K562 (cell line): ENCODE measurements around the gene C15orf62. TPM values are rescaled to one million over a fixed set of nuclear protein-coding genes. Genes with fewer than 3 reads are reported as not detected.

ENCODE experiments used
- ATAC-seq: fragments of 200-7000 bp; cut with Tn5 transposase; 3 replicates; pipeline ENCODE4 v1.9.1; 2020; ENCODE audit warnings: moderate library complexity
- BruUV-seq: library from RNA; stranded (reverse); fragments of 400-500 nt; replicated peaks from 2 replicates; lab custom pipeline; 2021; lab: Mats Ljungman, UMichigan
- CTCF ChIA-PET: fragments of 300-600 bp; formaldehyde crosslinking; extraction: SDS; loops from one replicate; lab custom pipeline; 2021; ENCODE audit warnings: low intra/inter-chr PET ratio; lab: Yijun Ruan, JAX
- POLR2A ChIA-PET: fragments of 300-600, 350-650 bp; sonication (Branson Sonifier 250); formaldehyde crosslinking; extraction: SDS; loops from one replicate; lab custom pipeline; 2021; ENCODE audit warnings: antibody characterized with exemption, inconsistent platforms; lab: Yijun Ruan, JAX
- DNase-seq, 4 experiments: peaks; one replicate each; pipeline versions ENCODE4 v3.0.0 to v3.0.0-alpha.2; 2011 to 2018; ENCODE audit warnings: low spot score in 3 of 4, mixed read lengths in 3 of 4; ENCODE audit errors: extremely low read depth in 1 of 4
- FAIRE-seq: peaks from 2 replicates; lab custom pipeline; 2011; peaks lifted over from hg19 to GRCh38; lab: Jason Lieb, UNC
- H2AFZ ChIP-seq: 2 replicates; pipeline ENCODE4 v1.6.0; 2011; ENCODE audit warnings: low read depth, low read length, control low read depth, inconsistent platforms
- H3K27ac ChIP-seq: fragments of 200-600 bp; 3 replicates; pipeline ENCODE4 v1.8.0; 2011; ENCODE audit warnings: low read depth, mild to moderate bottlenecking, control low read depth, inconsistent platforms, low read length, moderate library complexity, mixed read lengths; ENCODE audit errors: extremely low read depth
- H3K27me3 ChIP-seq, 2 experiments: fragments of 300-600 bp in 1 of 2; 2 replicates in 1 of 2; 3 replicates in 1 of 2; pipeline versions ENCODE4 v1.6.0 to v1.8.0; 2011; ENCODE audit warnings: inconsistent platforms in 2 of 2, low read length in 2 of 2, mild to moderate bottlenecking in 1 of 2, mixed read lengths in 1 of 2, moderate library complexity in 1 of 2; ENCODE audit not compliant: control insufficient read depth in 2 of 2, insufficient read depth in 2 of 2
- H3K36me3 ChIP-seq: fragments of 300-600 bp; 3 replicates; pipeline ENCODE4 v1.8.0; 2011; ENCODE audit warnings: mild to moderate bottlenecking, low read length, inconsistent platforms; ENCODE audit not compliant: control insufficient read depth, insufficient read depth
- H3K4me1 ChIP-seq, 2 experiments: fragments of 200-600 bp in 1 of 2; replicated peaks in 1 of 2; 2 replicates in 1 of 2; 3 replicates in 1 of 2; pipeline versions ENCODE4 v1.5.1 to v1.8.0; 2011; ENCODE audit warnings: inconsistent platforms in 2 of 2, low read length in 2 of 2, mild to moderate bottlenecking in 1 of 2, mixed read lengths in 1 of 2, moderate library complexity in 1 of 2; ENCODE audit not compliant: control insufficient read depth in 2 of 2, insufficient read depth in 2 of 2
- H3K4me2 ChIP-seq: 2 replicates; pipeline ENCODE4 v1.6.1; 2011; ENCODE audit warnings: low read length, control low read depth, inconsistent platforms, mixed read lengths; ENCODE audit not compliant: insufficient read depth
- H3K4me3 ChIP-seq: fragments of 200-600 bp; sonication (generic), shearing (Covaris generic); 2 replicates; pipeline ENCODE4 v1.5.1; 2016; ENCODE audit warnings: control low read depth, inconsistent platforms
- H3K79me2 ChIP-seq: fragments of 200-600 bp; 3 replicates; pipeline ENCODE4 v1.8.0; 2011; ENCODE audit warnings: low read length, inconsistent platforms; ENCODE audit not compliant: control insufficient read depth, insufficient read depth
- H3K9ac ChIP-seq, 2 experiments: 2 replicates each; pipeline versions ENCODE4 v1.6.0 to v1.6.1; 2011; ENCODE audit warnings: low read depth in 2 of 2, low read length in 2 of 2, control low read depth in 1 of 2, inconsistent platforms in 1 of 2, mild to moderate bottlenecking in 1 of 2, mixed read lengths in 1 of 2; ENCODE audit not compliant: insufficient read depth in 1 of 2
- H3K9me1 ChIP-seq: one replicate; pipeline ENCODE4 v1.6.0; 2011; ENCODE audit warnings: inconsistent platforms, mild to moderate bottlenecking, low read length, moderate library complexity; ENCODE audit not compliant: control insufficient read depth, insufficient read depth
- H3K9me3 ChIP-seq: replicated peaks from 2 replicates; pipeline ENCODE4 v1.5.1; 2011; ENCODE audit warnings: low read depth, low read length, inconsistent platforms; ENCODE audit not compliant: control insufficient read depth, insufficient read depth
- H4K20me1 ChIP-seq: replicated peaks from 2 replicates; pipeline ENCODE4 v1.6.1; 2011; ENCODE audit warnings: low read length, inconsistent platforms, mixed read lengths; ENCODE audit not compliant: control insufficient read depth, insufficient read depth
- CCNT2 ChIP-seq: IDR thresholded peaks from 2 replicates; pipeline ENCODE4 v1.6.1; 2011; ENCODE audit warnings: borderline replicate concordance, low read depth, mild to moderate bottlenecking, moderate library complexity, mixed read lengths, low read length; ENCODE audit not compliant: insufficient read length; ENCODE audit errors: extremely low read depth
- EWSR1 ChIP-seq: fragments of 450-650 bp; IDR thresholded peaks from 2 replicates; pipeline ENCODE4 v1.6.1; 2018; ENCODE audit warnings: borderline replicate concordance, mild to moderate bottlenecking, low read depth, moderate library complexity; ENCODE audit not compliant: partially characterized antibody
- FUS ChIP-seq: fragments of 200-400 bp; formaldehyde crosslinking; optimal IDR thresholded peaks from 2 replicates; pipeline ENCODE3; 2017; ENCODE audit warnings: low read depth, low read length
- HDAC6 ChIP-seq: IDR thresholded peaks from 2 replicates; pipeline ENCODE4 v1.6.1; 2012; ENCODE audit warnings: low read depth, mild to moderate bottlenecking, control low read depth, inconsistent platforms, low read length, moderate library complexity
- HDGF ChIP-seq: fragments of 450-650 bp; IDR thresholded peaks from 2 replicates; pipeline ENCODE4 v1.6.1; 2016
- HMG20B ChIP-seq: fragments of 250-450 bp; sonication (Bioruptor Pico); IDR thresholded peaks from 2 replicates; pipeline ENCODE4 v1.5.0; 2021; ENCODE audit warnings: mild to moderate bottlenecking
- NR2C1 ChIP-seq, 2 experiments: fragments of 450-650 bp; IDR thresholded peaks; 2 replicates each; pipeline ENCODE4 v1.6.1; 2017; ENCODE audit warnings: mild to moderate bottlenecking in 2 of 2, antibody characterized with exemption in 1 of 2, inconsistent platforms in 1 of 2, missing compliant biosample characterization in 1 of 2, missing genetic modification characterization in 1 of 2
- PHF20 ChIP-seq: fragments of 450-650 bp; IDR thresholded peaks from 2 replicates; pipeline ENCODE4 v1.6.1; 2018; ENCODE audit not compliant: partially characterized antibody
- RBM14 ChIP-seq: fragments of 200-400 bp; formaldehyde crosslinking; IDR thresholded peaks from 2 replicates; pipeline ENCODE4 v1.6.1; 2018; ENCODE audit warnings: low read depth, mild to moderate bottlenecking, low read length, moderate library complexity, borderline replicate concordance; ENCODE audit not compliant: insufficient read depth
- SETDB1 ChIP-seq: IDR thresholded peaks from one replicate; pipeline ENCODE4 v1.6.1; 2012; ENCODE audit warnings: low read length, control low read depth, inconsistent platforms
- ZBTB7A ChIP-seq: IDR thresholded peaks from 2 replicates; pipeline ENCODE4 v1.6.1; 2011; ENCODE audit warnings: low read depth, mild to moderate bottlenecking, low read length, moderate library complexity, borderline replicate concordance; ENCODE audit not compliant: control insufficient read depth
- ZNF146 ChIP-seq: IDR thresholded peaks from one replicate; pipeline ENCODE4 v1.6.1; 2018; ENCODE audit warnings: missing compliant biosample characterization; ENCODE audit not compliant: unreplicated experiment
- ZNF431 ChIP-seq: sonication (generic); formaldehyde crosslinking; IDR thresholded peaks from 2 replicates; pipeline ENCODE4 v1.8.0; 2022; ENCODE audit warnings: mild to moderate bottlenecking, missing genetic modification reagents
- WGBS: fragments of 100-300 bp; shearing (Covaris generic); methylation state at CpG from one replicate; pipeline ENCODE4 v1.1.6; 2016; ENCODE audit warnings: low coverage, mixed read lengths; ENCODE audit not compliant: insufficient coverage; ENCODE audit errors: missing lambda C conversion rate; 5-methylcytosine and 5-hydroxymethylcytosine counted together
- in situ Hi-C: fragments of 300-500 bp; cut with MboI; formaldehyde crosslinking; loops from 4 replicates; pipeline ENCODE4 v1.15.0; 2018; ENCODE audit warnings: inconsistent platforms, mixed read lengths
- intact Hi-C: fragments of 100-400 bp; cut with micrococcal nuclease; formaldehyde crosslinking; loops from 2 replicates; pipeline ENCODE4 v1.14.2; 2022
- polyA plus RNA-seq, 8 experiments: library from polyadenylated mRNA; depleted of rRNA in 4 of 8; stranded (reverse) in 5 of 8; unstranded in 3 of 8; fragments of >200 nt; fragmentation: Nextera tagmentation in 2 of 8; fragmentation: Illumina TruSeq in 1 of 8; extraction: Ambion mirVana in 2 of 8; extraction: Trizol in 1 of 8; gene quantifications; 2 replicates each; pipeline versions ENCODE4 v1.2.1 to v1.2.3, GENCODE V29; 2011 to 2014; ENCODE audit warnings: inconsistent platforms in 1 of 8, missing spikeins in 1 of 8
- total RNA-seq, 7 experiments: library from RNA; depleted of rRNA in 6 of 7; stranded (reverse); fragments of >200 nt in 6 of 7; fragmentation: Illumina TruSeq in 2 of 7; extraction: Trizol in 2 of 7; gene quantifications; 2 replicates each; pipeline versions ENCODE4 v1.2.1 to v1.2.3, GENCODE V29; 2011 to 2021; ENCODE audit warnings: low replicate concordance in 1 of 7
- TF ChIP-seq, protein P1 (sequence below): fragments of 450-650 bp; formaldehyde crosslinking; IDR thresholded peaks from 2 replicates; pipeline ENCODE4 v1.4.0; 2022; ENCODE audit warnings: mild to moderate bottlenecking, moderate library complexity

C15orf62 gene
- total and polyA plus RNA-seq, 9 of the 15 experiments (the other 6 are each of a cell fraction or from before 2014, with no cell fraction given), result 0.01 to 0.76 (median 0.30) TPM; not detected in 1

GRCh38 chr15:40785814-40786213 lies 16.0 kb downstream of the C15orf62 start:
- no peak overlapping the region for H3K27ac ChIP-seq
- H2AFZ ChIP-seq, result no peak overlapping the region
- no peaks in the 10 kb centered on the region for H3K9me1 ChIP-seq
- 89% methylated on average over 2 of the region's 2 CpGs for WGBS
- ChIA-PET POLR2A (interaction anchor here (0.6 to 1.8 kb wide), 7 partner anchors 8 to 156 kb away, joined by 3 to 6 read pairs (median 3); partner anchors contain the start of gene GCHFR), CTCF (interaction anchor here (0.6 to 5.1 kb wide), 2 partner anchors 72 to 108 kb away, joined by 4 to 66 read pairs; partner anchors contain the start of gene VPS18)
- no peak for ATAC-seq
- in situ Hi-C loops, result no loop called here
- H3K27me3 ChIP-seq, result no peaks in the 10 kb centered on the region
- FAIRE-seq, result no peak
- no peak for DNase-seq
- intact Hi-C loops, result loop anchor here (1.0 to 10.0 kb wide), 3 partner anchors 71 to 271 kb away; no protein-coding TSS in a partner anchor
- H4K20me1 ChIP-seq, result no peaks in the 10 kb centered on the region
- TF ChIP-seq, protein P1, sequence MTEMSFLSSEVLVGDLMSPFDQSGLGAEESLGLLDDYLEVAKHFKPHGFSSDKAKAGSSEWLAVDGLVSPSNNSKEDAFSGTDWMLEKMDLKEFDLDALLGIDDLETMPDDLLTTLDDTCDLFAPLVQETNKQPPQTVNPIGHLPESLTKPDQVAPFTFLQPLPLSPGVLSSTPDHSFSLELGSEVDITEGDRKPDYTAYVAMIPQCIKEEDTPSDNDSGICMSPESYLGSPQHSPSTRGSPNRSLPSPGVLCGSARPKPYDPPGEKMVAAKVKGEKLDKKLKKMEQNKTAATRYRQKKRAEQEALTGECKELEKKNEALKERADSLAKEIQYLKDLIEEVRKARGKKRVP, result no peak
- no peak for TF ChIP-seq PHF20
- H3K9me3 ChIP-seq, result no peaks in the 10 kb centered on the region
- H3K9ac ChIP-seq, result no peak overlapping the region
- H3K79me2 ChIP-seq, result peaks cover 4% of the 10 kb centered on the region; the same call in 1 of the 3 replicates
- BruUV-seq, result no TSS peak
- H3K4me2 ChIP-seq, result no peak overlapping the region
- H3K4me3 ChIP-seq, result no peak overlapping the region
- H3K36me3 ChIP-seq, result peaks cover 3% of the 10 kb centered on the region; the same call in 1 of the 3 replicates
- H3K4me1 ChIP-seq, result peaks cover 7 to 11% of the 10 kb centered on the region in 2 experiments; a peak in 4 of 5 replicates

- Histone ChIP-seq H4K20me1 (no peaks in the 10 kb centered on the region), H3K79me2 (peaks cover 4% of the 10 kb centered on the region; the same call in 1 of the 3 replicates), H3K4me1 (peaks cover 7 to 11% of the 10 kb centered on the region in 2 experiments; a peak in 4 of 5 replicates), H3K36me3 (peaks cover 10% of the 10 kb centered on the region; the same call in 1 of the 3 replicates), H3K27ac (no peak overlapping the region), H3K9me3 (no peaks in the 10 kb centered on the region), H3K9ac (no peak overlapping the region; a peak in 1 of 4 replicates), H2AFZ (no peak overlapping the region), H3K4me3 (no peak overlapping the region), H3K4me2 (no peak overlapping the region), H3K9me1 (no peaks in the 10 kb centered on the region), H3K27me3 (no peaks in the 10 kb centered on the region)
- BruUV-seq, result no TSS peak
- CTCF ChIA-PET, result interaction anchor here (5.1 kb wide), 1 partner anchor 106 kb away, joined by 66 read pairs; the partner anchor contains the start of gene VPS18
- no peak for DNase-seq
- no peak for FAIRE-seq
- in situ Hi-C loops, result no loop called here
- no peak for ATAC-seq
- 55% methylated on average over 4 of the region's 4 CpGs for WGBS
- POLR2A ChIA-PET, result interaction anchor here (0.6 to 2.4 kb wide), 5 partner anchors 9 to 105 kb away, joined by 3 to 11 read pairs (median 3); partner anchors contain the start of genes DNAJC17 and ZFYVE19
- intact Hi-C loops, result loop anchor here (5.0 to 10.0 kb wide), 2 partner anchors 70 to 273 kb away; no protein-coding TSS in a partner anchor
- no peak for TF ChIP-seq ZNF146 (CRISPR knock-in tag)
- TF ChIP-seq EWSR1, result no peak
- TF ChIP-seq FUS, result no peak
- no peak for TF ChIP-seq NR2C1 (IDR thresholded peaks at IDR 0.05)
- no peak for TF ChIP-seq NR2C1 (tag; IDR thresholded peaks at IDR 0.05)
- TF ChIP-seq ZNF431 (CRISPR knock-in tag), result no peak
- no peak for TF ChIP-seq HDGF
- no peak for TF ChIP-seq ZBTB7A
- no peak for TF ChIP-seq SETDB1
- no peak for TF ChIP-seq HMG20B
- TF ChIP-seq HDAC6, result no peak
- no peak for TF ChIP-seq RBM14
- no peak for TF ChIP-seq CCNT2
Observed at GRCh38 chr15:40787344-40787841, 17.6 kb downstream of the C15orf62 start.
